Adrenal gland (tissue), 5 donors: Measurements from ENCODE around the gene SLC24A3.

Experiments
- POLR2A ChIP-seq, 2 donors: fragments of 450-650 bp; IDR thresholded peaks; one replicate each; pipeline ENCODE4 v1.6.1; 2017; ENCODE audit warnings: antibody characterized with exemption in 2 of 2, mild to moderate bottlenecking in 2 of 2, moderate library complexity in 1 of 2
- TF ChIP-seq, protein P1 (sequence below), 6 experiments: fragments of 450-650 bp in 4 of 6; fragments of 200-600 bp in 2 of 6; sonication (generic) in 1 of 6; IDR thresholded peaks; 1 replicate in 5 of 6; 2 replicates in 1 of 6; pipeline versions ENCODE4 v1.5.1 to v1.8.0; 2016 to 2021; ENCODE audit warnings: antibody characterized with exemption in 6 of 6, mild to moderate bottlenecking in 2 of 6, moderate library complexity in 1 of 6
- donor health status: DM: no; HTN: no; CAD: no.

- TF ChIP-seq, protein P1, sequence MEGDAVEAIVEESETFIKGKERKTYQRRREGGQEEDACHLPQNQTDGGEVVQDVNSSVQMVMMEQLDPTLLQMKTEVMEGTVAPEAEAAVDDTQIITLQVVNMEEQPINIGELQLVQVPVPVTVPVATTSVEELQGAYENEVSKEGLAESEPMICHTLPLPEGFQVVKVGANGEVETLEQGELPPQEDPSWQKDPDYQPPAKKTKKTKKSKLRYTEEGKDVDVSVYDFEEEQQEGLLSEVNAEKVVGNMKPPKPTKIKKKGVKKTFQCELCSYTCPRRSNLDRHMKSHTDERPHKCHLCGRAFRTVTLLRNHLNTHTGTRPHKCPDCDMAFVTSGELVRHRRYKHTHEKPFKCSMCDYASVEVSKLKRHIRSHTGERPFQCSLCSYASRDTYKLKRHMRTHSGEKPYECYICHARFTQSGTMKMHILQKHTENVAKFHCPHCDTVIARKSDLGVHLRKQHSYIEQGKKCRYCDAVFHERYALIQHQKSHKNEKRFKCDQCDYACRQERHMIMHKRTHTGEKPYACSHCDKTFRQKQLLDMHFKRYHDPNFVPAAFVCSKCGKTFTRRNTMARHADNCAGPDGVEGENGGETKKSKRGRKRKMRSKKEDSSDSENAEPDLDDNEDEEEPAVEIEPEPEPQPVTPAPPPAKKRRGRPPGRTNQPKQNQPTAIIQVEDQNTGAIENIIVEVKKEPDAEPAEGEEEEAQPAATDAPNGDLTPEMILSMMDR (IDR thresholded peaks at IDR 0.05), result no peak
- TF ChIP-seq POLR2A (IDR thresholded peaks at IDR 0.05), result no peak
Observed at GRCh38 chr20:19318610-19319009, 106.2 kb downstream of the SLC24A3 start.
